Smooth muscle cell of bladder (primary cell): ENCODE results near the gene CCT4. TPM values are rescaled to one million over a fixed set of nuclear protein-coding genes. Genes with fewer than 3 reads are reported as not detected.

Experiments
- total RNA-seq: library from RNA; depleted of rRNA; stranded (reverse); fragments of >200 nt; gene quantifications from 2 replicates; pipeline ENCODE4 v1.2.3, GENCODE V29; 2014

Gene CCT4, protein sequence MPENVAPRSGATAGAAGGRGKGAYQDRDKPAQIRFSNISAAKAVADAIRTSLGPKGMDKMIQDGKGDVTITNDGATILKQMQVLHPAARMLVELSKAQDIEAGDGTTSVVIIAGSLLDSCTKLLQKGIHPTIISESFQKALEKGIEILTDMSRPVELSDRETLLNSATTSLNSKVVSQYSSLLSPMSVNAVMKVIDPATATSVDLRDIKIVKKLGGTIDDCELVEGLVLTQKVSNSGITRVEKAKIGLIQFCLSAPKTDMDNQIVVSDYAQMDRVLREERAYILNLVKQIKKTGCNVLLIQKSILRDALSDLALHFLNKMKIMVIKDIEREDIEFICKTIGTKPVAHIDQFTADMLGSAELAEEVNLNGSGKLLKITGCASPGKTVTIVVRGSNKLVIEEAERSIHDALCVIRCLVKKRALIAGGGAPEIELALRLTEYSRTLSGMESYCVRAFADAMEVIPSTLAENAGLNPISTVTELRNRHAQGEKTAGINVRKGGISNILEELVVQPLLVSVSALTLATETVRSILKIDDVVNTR
- 133 and 157 TPM in 2 replicates for total RNA-seq

DNA sequence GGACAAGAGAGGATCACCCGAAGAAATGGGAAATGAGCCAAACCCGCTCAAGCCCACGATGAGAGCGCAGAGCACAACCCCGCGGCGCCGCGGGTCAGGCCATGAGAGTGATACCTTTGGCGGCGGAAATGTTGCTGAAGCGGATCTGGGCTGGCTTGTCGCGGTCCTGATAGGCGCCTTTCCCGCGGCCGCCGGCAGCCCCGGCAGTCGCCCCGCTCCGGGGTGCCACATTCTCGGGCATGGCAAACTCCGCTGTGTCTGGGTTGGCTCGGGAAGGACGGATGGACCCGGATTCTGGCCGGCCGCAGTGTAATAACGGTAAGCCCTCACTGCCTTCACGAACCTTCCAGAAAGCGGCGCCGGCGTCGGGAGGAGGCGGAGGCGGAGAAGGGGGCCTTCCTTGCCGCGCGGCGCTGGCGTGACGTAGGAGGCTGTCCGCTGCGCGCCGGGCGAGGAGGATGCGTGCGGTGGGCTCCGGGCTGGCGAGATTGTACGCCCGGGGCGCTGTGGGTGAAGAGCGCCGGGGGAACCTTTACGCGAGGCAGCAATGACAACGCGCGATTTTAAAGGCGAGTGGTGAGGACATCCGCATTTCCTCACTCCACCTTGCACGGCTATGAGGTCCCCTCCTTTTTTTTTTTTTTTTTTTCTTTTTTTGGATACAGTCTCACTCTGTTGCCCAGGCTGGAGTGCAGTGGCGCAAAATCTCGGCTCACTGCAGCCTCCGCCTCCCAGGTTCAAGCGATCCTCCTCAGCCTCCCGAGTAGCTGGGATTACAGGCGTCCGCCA, at the start of gene CCT4:
TSS of gene CCT4 (minus strand) at position 390 of the 789 bp plus-strand sequence. CDS start at position 241, 149 bp downstream.

DNA sequence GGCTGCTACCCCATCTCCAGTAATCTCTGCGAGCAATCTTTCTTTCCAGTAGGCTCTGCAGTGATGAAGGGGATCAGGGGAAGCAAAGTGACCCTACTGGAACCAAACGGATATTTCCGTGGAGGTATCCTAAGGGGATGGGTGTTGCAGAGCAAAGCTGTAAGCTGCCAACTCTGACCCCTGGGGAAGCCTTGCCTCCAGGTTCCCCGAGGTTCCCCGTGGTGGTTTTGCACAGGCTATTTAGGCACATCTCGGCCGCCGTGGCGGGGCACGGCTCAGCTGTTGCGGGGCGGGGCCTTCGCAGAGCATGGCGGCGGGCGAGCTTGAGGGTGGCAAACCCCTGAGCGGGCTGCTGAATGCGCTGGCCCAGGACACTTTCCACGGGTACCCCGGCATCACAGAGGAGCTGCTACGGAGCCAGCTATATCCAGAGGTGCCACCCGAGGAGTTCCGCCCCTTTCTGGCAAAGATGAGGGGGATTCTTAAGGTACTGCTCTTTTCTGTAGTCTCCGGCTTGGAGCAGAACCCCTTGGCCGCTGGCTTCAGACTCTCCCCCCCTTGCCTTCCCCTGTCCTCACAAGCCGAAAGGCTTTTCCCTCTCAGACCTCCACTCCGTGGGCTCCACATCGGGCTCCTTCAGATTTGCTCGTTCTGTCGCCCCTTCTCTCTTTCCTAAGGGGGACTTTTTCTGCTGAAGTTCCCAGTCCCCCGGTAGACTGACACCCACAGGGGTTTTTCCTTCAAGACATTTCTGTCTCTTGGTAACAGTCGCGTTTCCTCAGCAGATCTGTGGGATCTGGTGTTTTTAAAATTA, 17.1 kb upstream of the CCT4 start, which contains the start of gene COMMD1:
TSS of gene COMMD1 (plus strand) at position 303 of the 814 bp plus-strand sequence. CDS start at position 308, 5 bp downstream.

DNA sequence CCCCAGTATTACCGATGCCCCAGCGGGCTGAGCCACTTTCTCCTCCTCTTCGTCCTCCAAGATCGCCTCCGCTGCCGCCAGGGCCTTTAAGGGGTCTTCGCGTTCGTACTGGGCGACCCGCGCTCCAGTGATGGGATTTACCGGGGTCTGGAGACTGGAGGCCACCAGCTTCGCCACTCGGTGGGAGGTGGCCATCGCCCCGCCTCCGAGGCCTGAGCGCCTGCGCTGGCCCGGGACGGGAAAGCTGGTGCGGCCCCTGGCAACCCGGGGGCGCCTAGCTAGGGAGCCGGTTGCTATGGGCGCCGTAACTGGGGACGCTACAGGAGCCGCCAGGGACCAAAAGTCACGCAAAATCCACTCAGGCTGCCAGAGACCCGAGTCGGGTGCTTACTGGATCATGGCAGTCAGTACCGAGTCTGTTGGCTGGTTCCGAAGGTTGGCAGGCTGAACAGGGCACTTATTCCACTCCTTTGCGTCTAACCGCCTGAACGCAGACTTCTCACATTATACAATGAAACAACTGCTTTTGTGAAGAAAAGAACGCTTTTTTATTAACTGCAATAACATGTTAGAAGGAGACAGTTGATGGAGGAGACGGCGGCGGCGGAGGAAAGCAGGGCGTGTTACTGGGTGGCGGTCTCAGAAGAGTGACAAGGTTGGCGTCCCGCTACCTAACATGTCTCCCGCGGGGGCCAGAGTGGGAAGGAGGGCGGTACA, 34.5 kb downstream of the CCT4 start, which contains the start of gene FAM161A:
TSS of gene FAM161A (minus strand) at position 214 of the 717 bp plus-strand sequence. CDS start at position 195, 19 bp downstream.

Other genes starting within 250 kb of the CCT4 start
- 1.00 and 1.9 TPM in 2 replicates for gene FAM161A, start 34.6 kb downstream of the CCT4 start, total RNA-seq
- 41.5 and 44.5 TPM in 2 replicates for gene COMMD1, start 17.0 kb upstream of the CCT4 start, total RNA-seq